ENCODE measurements around the gene RASSF1. TPM values are rescaled to one million over a fixed set of nuclear protein-coding genes. Genes with fewer than 3 reads are reported as not detected.

Gene RASSF1
- total RNA-seq, 1 donor from 2014 or later: 38.0 TPM

DNA sequence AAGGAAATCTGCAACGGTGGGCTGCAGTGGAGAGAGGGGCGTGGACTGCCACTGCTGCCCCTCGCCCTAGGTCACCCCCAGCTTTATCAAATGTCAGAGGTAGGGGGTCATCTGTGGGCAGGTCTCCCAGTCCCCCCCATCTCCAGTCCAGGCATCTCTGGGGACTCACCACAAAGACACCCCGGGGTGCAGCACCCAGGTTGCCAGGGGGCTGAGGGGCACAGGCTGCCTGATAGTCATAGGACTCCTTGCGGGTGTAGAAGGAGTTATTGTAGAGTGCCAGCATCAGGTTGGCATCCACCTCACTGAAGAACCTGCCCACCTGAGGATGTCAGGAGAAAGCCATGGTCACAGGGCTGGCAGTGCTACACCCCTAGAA is 25.2 kb upstream of the RASSF1 start:
- Mint-ChIP-seq H3K4me1 (peaks cover 19% of the 10 kb centered on the region), H3K4me3 (peak overlapping the region; percentile 85), H3K9me3 (no peaks in the 10 kb centered on the region), H3K36me3 (ENCODE audit: low read depth) (no peaks in the 10 kb centered on the region), H3K27me3 (peaks cover 2% of the 10 kb centered on the region), H3K27ac (peak overlapping the region; percentile 83)
- ChIA-PET POLR2A (interaction anchor here (1.0 to 2.1 kb wide), 8 partner anchors 9 to 250 kb away, joined by 3 to 21 read pairs (median 5); partner anchors contain the start of genes C3orf18, CYB561D2, NPRL2 and RASSF1), CTCF (no interaction called here)
- intact Hi-C loops (cut with micrococcal nuclease): loop anchor here (1.0 kb wide), 3 partner anchors 16 to 250 kb away; partner anchors contain the start of genes CYB561D2 and NPRL2
- ATAC-seq (ENCODE audit: low read depth) (no peak), DNase-seq (no peak)
- TF ChIP-seq, protein P1, sequence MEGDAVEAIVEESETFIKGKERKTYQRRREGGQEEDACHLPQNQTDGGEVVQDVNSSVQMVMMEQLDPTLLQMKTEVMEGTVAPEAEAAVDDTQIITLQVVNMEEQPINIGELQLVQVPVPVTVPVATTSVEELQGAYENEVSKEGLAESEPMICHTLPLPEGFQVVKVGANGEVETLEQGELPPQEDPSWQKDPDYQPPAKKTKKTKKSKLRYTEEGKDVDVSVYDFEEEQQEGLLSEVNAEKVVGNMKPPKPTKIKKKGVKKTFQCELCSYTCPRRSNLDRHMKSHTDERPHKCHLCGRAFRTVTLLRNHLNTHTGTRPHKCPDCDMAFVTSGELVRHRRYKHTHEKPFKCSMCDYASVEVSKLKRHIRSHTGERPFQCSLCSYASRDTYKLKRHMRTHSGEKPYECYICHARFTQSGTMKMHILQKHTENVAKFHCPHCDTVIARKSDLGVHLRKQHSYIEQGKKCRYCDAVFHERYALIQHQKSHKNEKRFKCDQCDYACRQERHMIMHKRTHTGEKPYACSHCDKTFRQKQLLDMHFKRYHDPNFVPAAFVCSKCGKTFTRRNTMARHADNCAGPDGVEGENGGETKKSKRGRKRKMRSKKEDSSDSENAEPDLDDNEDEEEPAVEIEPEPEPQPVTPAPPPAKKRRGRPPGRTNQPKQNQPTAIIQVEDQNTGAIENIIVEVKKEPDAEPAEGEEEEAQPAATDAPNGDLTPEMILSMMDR (IDR thresholded peaks at IDR 0.05): no peak

GRCh38 chr3:50365080-50365841 is 24.6 kb upstream of the RASSF1 start:
- TF ChIP-seq, protein P1 (IDR thresholded peaks at IDR 0.05): no peak
- H3K9me3 Mint-ChIP-seq: no peaks in the 10 kb centered on the region
- CTCF ChIA-PET: interaction anchor here (1.2 kb wide), 1 partner anchor 177 kb away, joined by 4 read pairs; no protein-coding TSS in a partner anchor
- DNase-seq (peak; percentile 85), ATAC-seq (ENCODE audit: low read depth) (peak; percentile 97)
- POLR2A ChIA-PET: interaction anchor here (1.0 to 2.1 kb wide), 9 partner anchors 9 to 251 kb away, joined by 3 to 21 read pairs (median 5); partner anchors contain the start of genes C3orf18, CYB561D2, NPRL2 and RASSF1
- H3K4me3 Mint-ChIP-seq: peak overlapping the region; percentile 85
- H3K27ac Mint-ChIP-seq: peak overlapping the region; percentile 83
- H3K4me1 Mint-ChIP-seq: peaks cover 19% of the 10 kb centered on the region
- intact Hi-C loops (cut with micrococcal nuclease): loop anchor here (1.0 kb wide), 3 partner anchors 15 to 251 kb away; partner anchors contain the start of genes CYB561D2 and NPRL2
- H3K27me3 Mint-ChIP-seq: peaks cover 2% of the 10 kb centered on the region
- H3K36me3 Mint-ChIP-seq (ENCODE audit: low read depth): no peaks in the 10 kb centered on the region

DNA sequence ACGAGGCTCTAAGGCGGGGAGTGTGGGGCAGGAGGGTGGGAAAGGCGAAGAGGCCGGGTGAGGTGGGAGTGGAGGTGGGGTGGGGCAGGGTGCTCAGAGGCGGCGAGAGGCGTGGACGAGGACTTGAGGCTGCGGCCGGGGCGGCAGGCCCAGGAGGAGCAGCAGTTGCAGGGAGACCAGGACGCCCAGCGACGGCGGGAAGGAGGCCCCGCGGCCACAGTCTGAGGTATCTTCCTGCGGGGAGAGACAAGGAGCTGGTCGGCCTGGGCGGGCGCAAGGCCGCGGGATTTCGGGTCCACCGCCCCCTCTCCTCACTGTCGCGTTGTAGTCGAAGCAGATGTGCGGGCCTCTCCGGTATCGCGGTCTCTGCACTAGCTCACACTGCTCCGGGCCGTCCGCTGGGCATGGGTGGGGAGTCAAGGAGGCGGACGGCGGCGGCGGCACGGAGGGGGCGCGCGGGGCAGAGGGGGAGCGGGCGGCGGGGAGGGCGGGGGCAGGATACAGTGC is 24.0 kb upstream of the RASSF1 start:
- H3K4me3 Mint-ChIP-seq: peak overlapping the region; percentile 85

GRCh38 chr3:50359760-50360110 is 19.1 kb upstream of the RASSF1 start:
- intact Hi-C loops (cut with micrococcal nuclease): loop anchor here (1.0 to 10.0 kb wide), 11 partner anchors 8 to 1695 kb away; partner anchors contain the start of genes DUSP7, HEMK1, HYAL3 and IFRD2
- Mint-ChIP-seq H3K4me1 (peaks cover 50% of the 10 kb centered on the region), H3K36me3 (ENCODE audit: low read depth) (peaks cover 30% of the 10 kb centered on the region), H3K9me3 (no peaks in the 10 kb centered on the region), H3K4me3 (peak overlapping the region; percentile 96), H3K27ac (peak overlapping the region; percentile 89), H3K27me3 (no peaks in the 10 kb centered on the region)
- ATAC-seq (ENCODE audit: low read depth) (peak; percentile 25), DNase-seq (no peak)
- POLR2A ChIA-PET: interaction anchor here (0.6 to 1.6 kb wide), 6 partner anchors 9 to 59 kb away, joined by 3 to 15 read pairs (median 5); partner anchors contain the start of genes CYB561D2 and NPRL2
- TF ChIP-seq, protein P1 (IDR thresholded peaks at IDR 0.05): no peak
- CTCF ChIA-PET: interaction anchor here (0.8 kb wide), 1 partner anchor 13 kb away, joined by 3 read pairs; no protein-coding TSS in a partner anchor

More for the DNA sequence above, 24.0 kb upstream of the RASSF1 start:
- no peaks in the 10 kb centered on the region for H3K9me3 Mint-ChIP-seq
- peaks cover 24% of the 10 kb centered on the region for H3K4me1 Mint-ChIP-seq
- H3K27me3 Mint-ChIP-seq: peaks cover 2% of the 10 kb centered on the region
- H3K27ac Mint-ChIP-seq: no peak overlapping the region
- peak; percentile 23 for ATAC-seq (ENCODE audit: low read depth)
- intact Hi-C loops (cut with micrococcal nuclease): loop anchor here (1.0 kb wide), 3 partner anchors 14 to 252 kb away; partner anchors contain the start of genes CYB561D2 and NPRL2
- TF ChIP-seq, protein P1 (IDR thresholded peaks at IDR 0.05): no peak
- no peak for DNase-seq
- CTCF ChIA-PET: interaction anchor here (1.2 kb wide), 1 partner anchor 177 kb away, joined by 4 read pairs; no protein-coding TSS in a partner anchor
- H3K36me3 Mint-ChIP-seq (ENCODE audit: low read depth): no peaks in the 10 kb centered on the region
- POLR2A ChIA-PET: interaction anchor here (0.7 to 2.1 kb wide), 9 partner anchors 8 to 434 kb away, joined by 3 to 21 read pairs (median 4); partner anchors contain the start of genes CYB561D2, NPRL2, RASSF1 and TUSC2
